HG03469 (cell line): ENCODE data around the gene SMC6.
A peak's percentile ranks its signal among the peaks of the same experiment; 100 is the strongest.

ENCODE experiments used
- ATAC-seq: cut with Tn5 transposase; IDR thresholded peaks from one replicate; pipeline ENCODE4 v1.9.1; 2021; ENCODE audit warnings: mild to moderate bottlenecking, moderate library complexity, moderate number of reproducible peaks; ENCODE audit not compliant: unreplicated experiment

Gene SMC6

GRCh38 chr2:17768894-17769293, 15.3 kb upstream of the SMC6 start:
- ATAC-seq = no peak

DNA sequence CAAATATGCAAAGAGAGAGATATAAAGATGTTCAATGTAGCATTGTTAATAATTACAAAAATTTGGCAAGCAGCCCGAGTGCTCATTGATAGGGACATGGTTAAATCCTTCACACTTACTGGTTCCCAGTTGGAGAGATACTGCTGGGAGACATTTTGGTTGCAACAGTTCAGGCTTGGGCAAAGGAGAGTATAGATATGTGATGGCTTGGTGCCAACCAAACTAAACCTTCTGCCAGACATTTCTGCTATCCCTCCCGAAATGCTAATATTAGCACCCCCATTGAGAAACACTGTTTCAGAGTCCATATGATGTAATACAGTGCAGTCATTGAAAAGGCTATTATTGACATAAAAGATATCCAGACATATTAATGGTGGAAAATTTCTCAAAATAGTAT, 11.8 kb upstream of the SMC6 start:
- no peak for ATAC-seq

DNA sequence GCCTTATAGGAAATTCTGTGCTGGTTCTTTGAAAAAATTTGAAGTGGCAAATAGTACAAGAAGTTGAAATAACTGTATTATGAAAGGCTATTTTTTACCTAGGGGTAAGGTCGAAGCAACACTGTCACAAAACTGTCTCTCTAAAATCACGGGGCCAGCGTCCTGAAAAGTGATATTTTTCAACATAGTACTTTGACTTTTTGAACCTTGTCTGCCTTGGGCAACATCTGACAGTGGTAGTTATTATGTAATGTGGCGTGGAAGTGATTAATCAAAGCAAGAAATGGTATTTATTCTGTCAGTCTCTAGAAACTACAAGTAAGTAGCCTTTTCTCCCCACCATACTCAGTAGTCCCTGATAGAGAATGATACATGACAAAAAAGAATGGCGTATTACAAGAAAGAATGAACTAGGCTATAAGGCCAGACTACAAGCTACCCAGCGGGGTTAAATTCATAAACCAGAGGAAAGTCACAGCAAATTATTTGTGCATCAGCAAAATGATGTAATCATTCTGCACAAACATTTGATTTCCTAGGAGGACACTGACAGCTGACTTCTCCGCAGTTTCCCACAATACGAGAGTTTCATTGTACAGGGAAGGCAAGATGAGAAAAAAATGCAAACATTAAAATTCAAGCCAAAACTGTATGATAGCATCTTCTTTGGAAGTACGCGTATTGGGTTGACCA, 10.2 kb upstream of the SMC6 start:
- ATAC-seq = no peak

GRCh38 chr2:17762451-17762850, 8.8 kb upstream of the SMC6 start:
- ATAC-seq = no peak

DNA sequence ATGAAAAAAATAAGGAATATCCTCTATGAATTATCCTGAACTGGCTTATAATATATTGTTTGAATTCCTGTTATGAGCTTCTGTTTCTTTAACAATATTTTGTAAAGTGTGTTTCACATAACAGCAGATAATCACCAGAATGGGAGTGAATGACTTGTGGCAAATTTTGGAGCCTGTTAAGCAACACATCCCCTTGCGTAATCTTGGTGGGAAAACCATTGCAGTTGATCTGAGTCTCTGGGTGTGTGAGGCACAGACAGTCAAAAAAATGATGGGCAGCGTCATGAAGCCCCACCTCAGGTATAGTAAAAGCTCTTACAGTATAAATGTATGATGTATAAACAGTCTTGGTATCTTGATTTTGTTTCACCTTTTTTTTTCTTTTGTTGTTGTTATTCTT, 6.2 kb upstream of the SMC6 start:
- no peak for ATAC-seq

DNA sequence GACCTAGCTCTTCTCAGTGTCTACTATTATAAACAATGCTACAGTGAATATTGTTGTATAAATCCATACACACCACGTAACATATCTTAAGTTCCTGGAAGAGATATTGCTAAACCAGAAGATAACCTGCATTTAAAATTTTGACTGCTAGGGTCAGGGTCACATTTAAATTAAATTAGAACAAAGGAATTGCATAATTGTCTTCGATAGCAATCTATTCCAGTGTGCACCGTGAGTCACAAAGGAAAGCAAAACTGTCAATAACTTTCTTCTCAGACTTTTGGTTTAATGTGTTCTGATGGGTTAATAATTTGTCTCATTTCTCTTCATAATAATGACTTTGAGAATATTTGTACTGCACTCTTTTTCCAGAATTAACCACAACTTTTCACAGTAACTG, 4.5 kb upstream of the SMC6 start:
- ATAC-seq = no peak

DNA sequence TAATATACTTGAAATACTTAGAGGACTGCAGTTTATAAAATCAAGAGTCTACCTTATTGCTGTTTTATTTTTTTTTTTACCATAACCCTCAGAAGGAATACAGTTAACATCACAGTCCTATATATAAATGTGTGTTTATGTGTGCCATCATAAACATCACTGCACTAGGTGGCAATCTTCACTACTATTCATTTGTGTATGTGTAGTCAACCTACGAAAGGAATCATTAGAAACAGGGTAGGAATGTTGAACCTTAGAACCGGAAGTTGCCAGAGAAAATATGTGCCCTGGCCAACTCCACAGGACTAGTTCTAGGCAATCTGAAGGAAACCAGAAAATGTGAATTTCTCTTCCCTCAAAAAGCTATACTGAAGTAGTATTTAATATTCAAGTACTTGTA, 3.7 kb upstream of the SMC6 start:
- ATAC-seq = no peak

DNA sequence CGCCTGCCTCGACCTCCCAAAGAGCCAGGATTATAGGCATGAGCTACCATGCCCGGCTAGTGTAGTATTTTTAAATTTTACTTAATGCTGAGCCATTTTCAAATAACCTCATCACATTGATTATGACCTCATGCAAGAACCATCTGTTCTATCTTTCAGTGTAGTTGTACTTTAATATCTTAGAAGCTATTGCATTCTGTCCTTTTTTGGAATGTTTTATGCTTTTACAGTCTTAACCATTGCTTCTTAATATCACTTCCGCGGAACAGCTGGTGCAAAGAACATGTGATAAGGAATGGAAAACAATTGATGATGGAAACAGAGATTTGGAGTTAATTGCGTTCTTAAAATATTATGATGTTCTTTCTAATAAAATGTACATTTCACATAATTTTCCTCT, 3.1 kb upstream of the SMC6 start:
- ATAC-seq = no peak

DNA sequence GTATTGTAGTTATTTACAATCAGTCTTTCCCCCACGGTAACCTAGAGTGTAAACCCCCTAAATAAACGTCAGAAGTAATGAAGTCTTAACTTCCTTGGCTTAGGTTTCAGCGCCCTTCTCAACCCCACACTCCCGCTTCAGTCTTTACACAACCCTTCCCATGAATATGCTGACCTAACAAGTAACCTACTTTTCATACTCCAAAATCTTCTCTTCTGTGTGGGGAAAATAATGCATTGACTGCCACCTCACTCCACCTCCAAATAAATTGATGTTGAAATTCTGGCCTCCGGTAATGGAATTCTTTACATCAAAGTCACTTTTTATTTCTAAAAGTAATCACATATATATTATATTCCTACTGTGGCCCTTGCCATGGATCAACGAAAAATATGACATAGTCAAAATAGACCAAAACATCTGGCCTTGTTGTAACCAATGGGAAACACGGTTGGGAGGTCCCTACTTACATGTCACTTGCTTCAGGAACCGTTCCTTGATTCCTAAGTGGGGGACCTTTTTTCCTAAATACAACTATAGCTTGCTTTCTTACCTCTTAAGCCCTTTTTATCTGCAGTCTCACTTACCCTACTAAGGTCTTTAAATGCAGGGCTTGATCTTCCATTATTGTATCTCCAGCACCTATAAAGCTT, 1.3 kb upstream of the SMC6 start:
- no peak for ATAC-seq

GRCh38 chr2:17752892-17753802, 463 bp downstream of the SMC6 start:
- peak; percentile 24 for ATAC-seq

GRCh38 chr2:17752246-17752645, 1.4 kb downstream of the SMC6 start:
- peak; percentile 22 for ATAC-seq

DNA sequence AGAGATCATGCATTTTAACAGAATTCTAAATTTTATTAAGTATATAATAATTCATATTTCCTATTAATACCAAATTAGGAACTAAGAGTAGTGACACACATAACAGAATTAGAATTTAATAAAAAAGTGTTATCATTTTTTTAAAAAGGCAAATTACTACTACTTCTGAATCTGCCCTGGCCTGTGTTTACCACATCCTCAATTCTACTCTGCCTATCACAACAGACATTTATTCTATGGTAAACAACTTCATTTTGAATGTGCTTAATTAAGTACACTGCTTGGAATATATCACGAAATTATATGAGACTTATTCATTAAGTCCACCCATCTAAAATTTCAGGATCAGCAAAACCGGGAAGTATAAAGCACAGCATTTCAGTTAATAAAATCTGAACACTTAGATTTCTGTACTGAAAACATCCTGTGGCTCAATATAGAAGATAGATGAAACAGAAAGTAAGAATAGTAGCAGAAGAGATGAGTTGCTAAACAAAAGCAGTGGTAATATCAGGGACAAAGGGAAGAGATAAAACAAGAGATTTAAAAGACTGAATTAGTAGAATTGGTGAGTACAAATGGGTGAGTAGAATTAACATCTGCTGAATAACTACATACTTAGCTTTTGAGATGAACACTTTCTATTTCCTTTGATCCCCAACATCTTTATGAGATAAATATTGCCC, 3.7 kb downstream of the SMC6 start:
- no peak for ATAC-seq

- no peak for ATAC-seq
These were observed 4.9 kb downstream of the SMC6 start for GRCh38 chr2:17748745-17749144.

DNA sequence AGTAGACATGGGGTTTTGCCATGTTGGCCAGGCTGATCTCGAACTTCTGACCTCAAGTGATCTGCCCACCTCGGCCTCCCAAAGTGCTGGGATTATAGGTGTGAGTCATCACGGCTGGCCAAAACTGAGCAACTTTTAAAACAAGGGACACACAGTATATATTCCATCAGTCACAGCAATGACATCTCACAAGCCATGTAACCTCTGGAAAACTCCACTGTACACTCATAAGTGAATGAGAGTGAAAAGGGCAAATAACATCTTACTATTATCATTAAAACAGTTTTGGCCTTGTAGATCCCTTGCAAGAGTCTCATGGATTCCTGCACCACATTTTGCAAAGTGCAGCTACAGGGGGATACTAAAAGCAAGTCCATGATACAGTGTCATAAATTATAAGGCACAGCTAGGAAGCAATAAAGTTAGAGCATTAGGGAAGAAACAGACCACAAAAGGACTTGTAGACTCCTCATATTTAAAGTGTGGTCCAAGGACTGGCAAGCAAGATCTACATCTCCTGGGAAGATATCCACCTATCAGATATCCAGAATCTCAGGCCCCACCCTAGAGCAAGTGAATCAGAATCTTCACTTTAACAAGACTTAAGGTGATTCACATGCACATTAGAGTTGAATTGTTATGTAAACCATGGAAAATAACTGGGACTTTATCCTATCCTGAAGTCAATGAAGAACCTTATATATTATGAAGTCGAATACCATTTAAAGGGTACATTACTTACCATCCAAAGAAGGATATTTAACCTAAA, 5.7 kb downstream of the SMC6 start:
- ATAC-seq = no peak

DNA sequence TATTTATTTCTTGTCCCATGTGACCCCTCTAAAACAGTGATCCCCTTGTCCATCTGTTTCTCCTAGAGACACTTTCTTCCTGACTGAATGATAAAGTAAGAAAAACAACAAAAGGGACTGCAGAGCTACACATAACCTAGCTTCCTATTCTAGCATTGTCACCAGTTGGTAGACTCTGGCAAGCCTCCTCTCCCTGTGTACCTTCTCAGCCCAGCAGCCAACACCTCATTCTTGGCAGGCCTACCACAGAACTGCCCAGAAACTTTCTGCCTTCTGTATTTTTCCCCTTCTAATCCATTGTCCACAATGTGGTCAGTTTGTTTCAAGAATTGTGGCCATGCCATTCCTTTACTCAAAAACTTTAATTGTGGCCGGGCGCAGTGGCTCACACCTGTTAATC, 13.4 kb downstream of the SMC6 start:
- no peak for ATAC-seq

DNA sequence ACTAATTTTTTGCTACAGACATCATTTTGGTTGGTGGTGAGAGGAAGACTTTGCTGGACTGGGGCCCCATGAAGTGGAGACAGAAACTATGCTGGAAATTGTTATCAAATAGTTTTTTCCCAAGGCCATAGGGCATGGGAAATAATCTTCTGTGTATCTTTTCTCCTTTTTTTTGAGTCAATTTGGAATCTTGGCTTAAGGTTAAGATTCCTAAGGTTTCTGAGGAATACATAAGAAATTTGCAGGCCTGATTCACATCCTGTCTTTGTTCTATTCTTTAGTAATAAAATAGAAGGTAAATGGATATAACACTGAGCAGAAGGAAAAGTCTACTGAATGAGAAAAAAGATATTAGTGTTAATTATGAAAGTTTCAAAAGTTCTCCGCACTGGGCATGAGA, 16.6 kb downstream of the SMC6 start:
- ATAC-seq = no peak

DNA sequence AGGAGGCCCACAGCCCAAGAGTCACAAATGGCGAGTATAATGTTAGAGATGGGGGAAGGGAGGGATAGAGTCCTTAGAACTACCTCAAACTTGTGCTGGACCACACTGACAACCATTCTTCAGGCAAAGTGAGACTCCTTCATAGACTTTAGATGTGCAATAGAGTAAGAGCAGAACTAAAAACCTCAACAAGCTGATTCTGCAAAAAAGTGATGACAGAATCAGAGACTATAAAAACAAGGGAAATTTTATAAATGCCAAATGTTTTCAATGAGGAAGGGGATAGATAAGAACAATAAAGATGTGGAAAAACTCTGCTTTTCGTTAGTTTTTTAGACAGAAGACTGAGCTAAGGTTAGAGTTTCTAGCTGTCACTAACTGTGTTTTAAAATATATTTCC, 17.7 kb downstream of the SMC6 start:
- no peak for ATAC-seq

DNA sequence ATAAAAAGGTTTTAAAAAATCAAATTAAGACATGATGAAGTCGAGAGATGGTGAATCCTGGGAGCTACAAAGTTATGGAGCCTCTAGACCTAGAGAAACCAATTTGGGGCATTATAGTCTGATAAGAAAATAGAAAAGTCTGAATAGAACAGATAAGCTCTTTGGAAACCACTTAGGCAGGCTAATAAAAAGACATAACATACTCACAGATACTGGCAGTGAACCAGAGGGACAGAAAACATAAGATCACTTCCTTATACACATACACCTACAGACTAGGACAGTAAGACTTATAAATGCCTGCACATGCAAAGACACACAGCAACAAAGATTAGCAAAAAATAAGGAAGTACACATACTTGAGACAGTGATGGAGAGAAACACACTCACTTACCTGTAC, 20.0 kb downstream of the SMC6 start:
- ATAC-seq = no peak

- no peak for ATAC-seq
These were observed 23.7 kb downstream of the SMC6 start for GRCh38 chr2:17729880-17730279.

DNA sequence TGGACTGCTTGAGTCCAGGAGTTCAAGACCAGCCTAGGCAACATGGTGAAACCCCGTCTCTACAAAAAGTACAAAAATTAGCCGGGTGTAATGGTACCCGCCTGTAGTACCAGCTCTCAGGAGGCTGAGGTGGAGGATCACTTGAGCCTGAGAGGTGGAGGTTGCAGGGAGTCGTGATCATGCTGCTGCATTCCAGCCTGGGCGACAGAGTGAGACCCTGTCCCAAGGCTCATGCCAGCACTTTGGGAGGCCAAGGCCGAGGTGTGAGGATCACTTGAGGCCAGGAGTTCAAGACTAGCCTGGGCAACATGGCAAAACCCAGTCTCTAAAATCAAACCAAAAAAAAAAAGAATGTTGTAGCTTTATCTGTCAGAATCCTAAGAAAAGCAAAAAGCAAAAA, 25.4 kb downstream of the SMC6 start:
- ATAC-seq = no peak
